ENCODE data around the gene DLGAP4. TPM values are rescaled to one million over a fixed set of nuclear protein-coding genes. Genes with fewer than 3 reads are reported as not detected.

DLGAP4 gene
- polyA plus RNA-seq, 1 of the 3 experiments (the other 2 are of a cell fraction) = 31.2 TPM

DNA sequence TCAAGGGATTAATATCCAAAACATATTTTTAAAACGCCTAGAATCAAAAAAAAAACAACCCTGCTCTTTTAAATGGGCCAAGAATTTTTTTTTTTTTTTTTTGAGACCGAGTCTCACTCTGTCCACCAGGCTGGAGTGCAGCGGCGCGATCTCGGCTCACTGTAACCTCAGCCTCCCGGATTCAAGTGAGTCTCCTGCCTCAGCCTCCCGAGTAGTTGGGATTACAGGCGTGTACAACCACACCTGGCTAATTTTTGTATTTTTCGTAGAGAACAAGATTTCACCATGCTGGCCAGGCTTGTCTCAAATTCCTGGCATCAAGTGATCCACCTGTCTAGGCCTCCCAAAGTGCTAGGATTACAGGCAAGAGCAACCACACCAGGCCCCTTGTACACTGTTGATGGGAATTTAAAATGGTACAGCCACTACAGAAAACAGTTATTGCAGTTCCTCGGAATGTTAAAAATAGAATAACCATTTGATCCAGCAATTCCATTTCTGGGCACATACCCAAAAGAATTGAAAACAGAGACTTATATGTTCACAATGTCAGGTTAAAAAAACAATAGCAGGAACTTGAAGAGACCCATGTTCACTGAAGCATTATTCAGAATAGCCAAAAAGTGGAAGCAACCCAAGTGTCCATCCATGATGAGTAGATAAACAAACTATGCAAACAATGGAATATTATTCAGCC is 232.0 kb downstream of the DLGAP4 start:
- H3K36me3 ChIP-seq (replicated peaks in 1 of 2; ENCODE audit: control insufficient read depth in 1 of 2, insufficient read depth in 2 of 2, low read length in 1 of 2) = no peaks in the 10 kb centered on the region
- H3K4me2 ChIP-seq = peak overlapping the region; percentile 30; the same call in 1 of the 2 replicates
- no peaks in the 10 kb centered on the region for H3K9me3 ChIP-seq
- H3K4me1 ChIP-seq (ENCODE audit: control insufficient read depth in 1 of 2, insufficient read depth in 2 of 2, low read depth in 1 of 2, low read length in 1 of 2) = no peaks in the 10 kb centered on the region; a peak in 1 of 4 replicates
- no peaks in the 10 kb centered on the region for H3K9me2 ChIP-seq
- H3K79me2 ChIP-seq (ENCODE audit: insufficient read depth) = no peaks in the 10 kb centered on the region
- no peak overlapping the region for H2AFZ ChIP-seq (ENCODE audit: low read depth)
- ChIA-PET POLR2A (no interaction called here), CTCF (interaction anchor here (1.3 to 1.4 kb wide), 2 partner anchors 10 to 99 kb away, joined by 3 to 6 read pairs; no protein-coding TSS in a partner anchor)
- no peaks in the 10 kb centered on the region for H4K20me1 ChIP-seq (ENCODE audit: insufficient read depth)
- DNase-seq = no peak
- TF ChIP-seq NFIC (IDR thresholded peaks at IDR 0.05; ENCODE audit: borderline replicate concordance) (peak; percentile 24; the same call in 1 of the 2 replicates), SIN3A (IDR thresholded peaks at IDR 0.05; ENCODE audit: borderline replicate concordance, low read depth, low read length) (no peak), IRF3 (IDR thresholded peaks at IDR 0.05; ENCODE audit: low read depth, low read length) (no peak), FOXM1 (IDR thresholded peaks at IDR 0.05; ENCODE audit: low read depth) (no peak), ELF1 (IDR thresholded peaks at IDR 0.05) (no peak)
- TF ChIP-seq, protein P1, sequence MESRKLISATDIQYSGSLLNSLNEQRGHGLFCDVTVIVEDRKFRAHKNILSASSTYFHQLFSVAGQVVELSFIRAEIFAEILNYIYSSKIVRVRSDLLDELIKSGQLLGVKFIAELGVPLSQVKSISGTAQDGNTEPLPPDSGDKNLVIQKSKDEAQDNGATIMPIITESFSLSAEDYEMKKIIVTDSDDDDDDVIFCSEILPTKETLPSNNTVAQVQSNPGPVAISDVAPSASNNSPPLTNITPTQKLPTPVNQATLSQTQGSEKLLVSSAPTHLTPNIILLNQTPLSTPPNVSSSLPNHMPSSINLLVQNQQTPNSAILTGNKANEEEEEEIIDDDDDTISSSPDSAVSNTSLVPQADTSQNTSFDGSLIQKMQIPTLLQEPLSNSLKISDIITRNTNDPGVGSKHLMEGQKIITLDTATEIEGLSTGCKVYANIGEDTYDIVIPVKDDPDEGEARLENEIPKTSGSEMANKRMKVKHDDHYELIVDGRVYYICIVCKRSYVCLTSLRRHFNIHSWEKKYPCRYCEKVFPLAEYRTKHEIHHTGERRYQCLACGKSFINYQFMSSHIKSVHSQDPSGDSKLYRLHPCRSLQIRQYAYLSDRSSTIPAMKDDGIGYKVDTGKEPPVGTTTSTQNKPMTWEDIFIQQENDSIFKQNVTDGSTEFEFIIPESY (IDR thresholded peaks at IDR 0.05; ENCODE audit: borderline replicate concordance, low read depth) = no peak
- TF ChIP-seq, protein P2, sequence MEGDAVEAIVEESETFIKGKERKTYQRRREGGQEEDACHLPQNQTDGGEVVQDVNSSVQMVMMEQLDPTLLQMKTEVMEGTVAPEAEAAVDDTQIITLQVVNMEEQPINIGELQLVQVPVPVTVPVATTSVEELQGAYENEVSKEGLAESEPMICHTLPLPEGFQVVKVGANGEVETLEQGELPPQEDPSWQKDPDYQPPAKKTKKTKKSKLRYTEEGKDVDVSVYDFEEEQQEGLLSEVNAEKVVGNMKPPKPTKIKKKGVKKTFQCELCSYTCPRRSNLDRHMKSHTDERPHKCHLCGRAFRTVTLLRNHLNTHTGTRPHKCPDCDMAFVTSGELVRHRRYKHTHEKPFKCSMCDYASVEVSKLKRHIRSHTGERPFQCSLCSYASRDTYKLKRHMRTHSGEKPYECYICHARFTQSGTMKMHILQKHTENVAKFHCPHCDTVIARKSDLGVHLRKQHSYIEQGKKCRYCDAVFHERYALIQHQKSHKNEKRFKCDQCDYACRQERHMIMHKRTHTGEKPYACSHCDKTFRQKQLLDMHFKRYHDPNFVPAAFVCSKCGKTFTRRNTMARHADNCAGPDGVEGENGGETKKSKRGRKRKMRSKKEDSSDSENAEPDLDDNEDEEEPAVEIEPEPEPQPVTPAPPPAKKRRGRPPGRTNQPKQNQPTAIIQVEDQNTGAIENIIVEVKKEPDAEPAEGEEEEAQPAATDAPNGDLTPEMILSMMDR (IDR thresholded peaks at IDR 0.05) = no peak
- no peak overlapping the region for H3K4me3 ChIP-seq (ENCODE audit: low read depth in 2 of 2, low read length in 1 of 2)
- peaks cover 13% of the 10 kb centered on the region for H3F3A ChIP-seq (replicated peaks; ENCODE audit: insufficient read depth)
- H3K9ac ChIP-seq = no peak overlapping the region
- 79% methylated on average over 11 of the region's 11 CpGs for WGBS (ENCODE audit: low lambda C conversion rate)
- H3K27ac ChIP-seq (ENCODE audit: low read depth in 2 of 2, low read length in 1 of 2) = peak overlapping the region in 1 of 2 experiments; percentile 32; a peak in 1 of 4 replicates
- H3K27me3 ChIP-seq (ENCODE audit: insufficient read depth) = no peaks in the 10 kb centered on the region

DNA sequence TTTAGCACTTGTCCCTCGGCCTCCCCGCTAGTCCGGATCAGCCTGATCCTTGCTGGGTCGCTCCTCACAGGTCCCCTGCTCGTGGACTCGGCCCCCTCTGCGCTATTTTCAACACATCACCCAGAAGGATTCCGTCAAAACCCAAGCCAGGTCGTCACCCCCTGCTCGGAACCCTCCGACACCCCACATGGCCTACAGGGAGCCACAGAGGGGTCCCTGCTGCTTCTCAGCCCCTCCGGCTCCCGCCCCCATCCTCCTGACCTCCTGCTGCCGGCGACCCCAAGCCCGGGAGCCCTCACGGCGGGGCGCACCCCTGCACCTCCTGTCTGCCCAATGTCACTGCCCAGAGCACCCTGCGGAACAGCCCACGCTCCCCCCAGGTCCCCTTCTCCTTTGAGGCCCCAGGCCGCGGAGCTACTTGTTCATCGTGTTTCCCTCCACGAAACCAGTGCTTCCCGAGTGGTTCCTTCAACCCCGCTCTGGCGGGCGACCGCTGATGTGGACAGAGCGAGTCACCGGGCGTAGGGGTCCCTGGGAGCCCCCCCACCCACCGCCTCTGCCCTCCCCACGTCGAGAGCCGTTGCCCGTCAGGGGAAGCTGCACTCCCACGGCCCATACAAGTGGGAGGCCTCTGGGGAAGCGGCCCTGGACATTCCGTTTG is 234.5 kb downstream of the DLGAP4 start:
- Histone ChIP-seq H3K9ac (no peak overlapping the region), H3K27me3 (ENCODE audit: insufficient read depth) (no peaks in the 10 kb centered on the region), H3F3A (replicated peaks; ENCODE audit: insufficient read depth) (peaks cover 13% of the 10 kb centered on the region), H2AFZ (ENCODE audit: low read depth) (no peak overlapping the region), H3K27ac (ENCODE audit: low read depth in 2 of 2, low read length in 1 of 2) (no peak overlapping the region), H3K4me2 (no peak overlapping the region), H3K79me2 (ENCODE audit: insufficient read depth) (no peaks in the 10 kb centered on the region), H4K20me1 (ENCODE audit: insufficient read depth) (no peaks in the 10 kb centered on the region), H3K36me3 (replicated peaks in 1 of 2; ENCODE audit: control insufficient read depth in 1 of 2, insufficient read depth in 2 of 2, low read length in 1 of 2) (no peaks in the 10 kb centered on the region), H3K4me1 (ENCODE audit: control insufficient read depth in 1 of 2, insufficient read depth in 2 of 2, low read depth in 1 of 2, low read length in 1 of 2) (peaks cover 0 to 8% of the 10 kb centered on the region in 2 experiments; a peak in 2 of 4 replicates), H3K9me2 (no peaks in the 10 kb centered on the region), H3K4me3 (ENCODE audit: low read depth in 2 of 2, low read length in 1 of 2) (no peak overlapping the region), H3K9me3 (no peaks in the 10 kb centered on the region)
- ChIA-PET POLR2A (no interaction called here), CTCF (no interaction called here)
- DNase-seq = no peak
- 96% methylated on average over 41 of the region's 41 CpGs for WGBS (ENCODE audit: low lambda C conversion rate)
- TF ChIP-seq, protein P2 (IDR thresholded peaks at IDR 0.05) = no peak
- TF ChIP-seq MEF2A (IDR thresholded peaks at IDR 0.05; ENCODE audit: borderline replicate concordance, low read depth) = no peak
- TF ChIP-seq SIN3A (IDR thresholded peaks at IDR 0.05; ENCODE audit: borderline replicate concordance, low read depth, low read length) = no peak
- TF ChIP-seq, protein P3, sequence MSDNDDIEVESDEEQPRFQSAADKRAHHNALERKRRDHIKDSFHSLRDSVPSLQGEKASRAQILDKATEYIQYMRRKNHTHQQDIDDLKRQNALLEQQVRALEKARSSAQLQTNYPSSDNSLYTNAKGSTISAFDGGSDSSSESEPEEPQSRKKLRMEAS (IDR thresholded peaks at IDR 0.05; ENCODE audit: low read depth) = no peak
- no peak for TF ChIP-seq JUND (IDR thresholded peaks at IDR 0.05)
- TF ChIP-seq USF2 (IDR thresholded peaks at IDR 0.05; ENCODE audit: borderline replicate concordance, low read depth, low read length) = no peak
- no peak for TF ChIP-seq EP300 (IDR thresholded peaks at IDR 0.05; ENCODE audit: borderline replicate concordance in 1 of 2, low read depth in 1 of 2, low read length in 1 of 2)
- TF ChIP-seq RAD21 (IDR thresholded peaks at IDR 0.05; ENCODE audit: low read length) = no peak
- no peak for TF ChIP-seq EZH2phosphoT487 (IDR thresholded peaks at IDR 0.05; ENCODE audit: borderline replicate concordance, low read depth)
- TF ChIP-seq RXRA (IDR thresholded peaks at IDR 0.05; ENCODE audit: borderline replicate concordance, low read depth) = no peak
- no peak for TF ChIP-seq TEAD4 (IDR thresholded peaks at IDR 0.05; ENCODE audit: borderline replicate concordance, insufficient read depth)

Data from SK-N-SH (cell line).